Breast epithelium (tissue), 4 donors: Measurements from ENCODE around the gene DYSF. TPM values are rescaled to one million over a fixed set of nuclear protein-coding genes. Genes with fewer than 3 reads are reported as not detected.
"Not testable (repeated sequence)": the region's sequence is repeated elsewhere in the genome, so short reads cannot be mapped to it uniquely, and the experiment has no call there.

Source experiments
- DNase-seq, 2 donors: peaks; one replicate each; pipeline ENCODE4 v3.0.0-alpha.2; 2019; ENCODE audit warnings: low spot score in 2 of 2
- H3K27ac ChIP-seq, 2 donors: fragments of 200-600 bp; sonication (generic) in 1 of 2; one replicate each; pipeline ENCODE4 v1.5.1; 2016 to 2019; ENCODE audit warnings: mild to moderate bottlenecking in 1 of 2
- H3K27me3 ChIP-seq, 2 donors: fragments of 200-600 bp; sonication (generic) in 1 of 2; one replicate each; pipeline versions ENCODE4 v1.5.1 to v1.6.0; 2017 to 2019; ENCODE audit warnings: control low read depth in 1 of 2, mild to moderate bottlenecking in 1 of 2
- H3K36me3 ChIP-seq: fragments of 200-600 bp; one replicate; pipeline ENCODE4 v1.5.1; 2019
- H3K4me1 ChIP-seq, 2 donors: fragments of 200-600 bp; sonication (generic); one replicate each; pipeline ENCODE4 v1.5.1; 2016 to 2019; ENCODE audit warnings: control low read depth in 1 of 2
- H3K4me3 ChIP-seq, 3 donors: fragments of 200-600 bp; sonication (generic); 1 replicate in 2 of 3; 2 replicates in 1 of 3; pipeline ENCODE4 v1.5.1; 2016 to 2019; ENCODE audit warnings: mild to moderate bottlenecking in 3 of 3, moderate library complexity in 2 of 3
- H3K9me3 ChIP-seq, 2 donors: fragments of 200-600 bp; sonication (generic) in 1 of 2; one replicate each; pipeline ENCODE4 v1.5.1; 2016 to 2019; ENCODE audit warnings: control low read depth in 1 of 2
- CTCF ChIP-seq, 3 donors: fragments of 450-650 bp; IDR thresholded peaks; one replicate each; pipeline ENCODE4 v1.5.1; 2016 to 2017; ENCODE audit warnings: antibody characterized with exemption in 3 of 3, mild to moderate bottlenecking in 3 of 3, moderate library complexity in 3 of 3
- POLR2A ChIP-seq: fragments of 450-650 bp; IDR thresholded peaks from one replicate; pipeline ENCODE4 v1.6.1; 2016; ENCODE audit warnings: antibody characterized with exemption, mild to moderate bottlenecking, moderate library complexity
- POLR2AphosphoS5 ChIP-seq, 3 donors: sonication (generic); formaldehyde crosslinking; IDR thresholded peaks; one replicate each; pipeline ENCODE4 v1.6.1; 2017; ENCODE audit warnings: antibody characterized with exemption in 3 of 3
- intact Hi-C: fragments of 100-400 bp; cut with DNase I; formaldehyde crosslinking; loops from one replicate; pipeline ENCODE4 v1.15.1; 2023; ENCODE audit warnings: low total_unique reads
- total RNA-seq, 3 donors: library from RNA; depleted of rRNA; stranded (reverse); fragments of >200 nt; gene quantifications; one replicate each; pipeline ENCODE4 v1.1.0, GENCODE V29; 2016

Gene DYSF
- total RNA-seq, 3 donors from 2014 or later: 3.0 to 15.7 (median 4.8) TPM

GRCh38 chr2:71483246-71483645, 29.9 kb downstream of the DYSF start:
- Histone ChIP-seq H3K9me3 (no peaks in the 10 kb centered on the region), H3K27ac (no peak overlapping the region), H3K36me3 (no peaks in the 10 kb centered on the region), H3K4me3 (no peak overlapping the region), H3K27me3 (no peaks in the 10 kb centered on the region), H3K4me1 (no peaks in the 10 kb centered on the region)
- TF ChIP-seq POLR2AphosphoS5 (IDR thresholded peaks at IDR 0.05) (no peak), POLR2A (no peak), CTCF (IDR thresholded peaks at IDR 0.05) (no peak)
- peak in 1 of 2 donors; percentile 7 for DNase-seq
- intact Hi-C loops: no loop called here

- no peak for TF ChIP-seq CTCF (IDR thresholded peaks at IDR 0.05)
- TF ChIP-seq POLR2A: no peak
- TF ChIP-seq POLR2AphosphoS5 (IDR thresholded peaks at IDR 0.05): no peak
- Histone ChIP-seq H3K27ac (no peak overlapping the region), H3K4me1 (no peaks in the 10 kb centered on the region)
These were observed 31.0 kb downstream of the DYSF start for GRCh38 chr2:71484354-71484753.

GRCh38 chr2:71486881-71487640, 33.7 kb downstream of the DYSF start:
- TF ChIP-seq POLR2AphosphoS5 (IDR thresholded peaks at IDR 0.05) (no peak), CTCF (IDR thresholded peaks at IDR 0.05) (no peak), POLR2A (no peak)
- no peak for DNase-seq
- H3K4me3 ChIP-seq: no peak overlapping the region

More at GRCh38 chr2:71484354-71484753, 31.0 kb downstream of the DYSF start:
- intact Hi-C loops: no loop called here
- no peak for DNase-seq
- H3K36me3 ChIP-seq: no peaks in the 10 kb centered on the region
- H3K27me3 ChIP-seq: no peaks in the 10 kb centered on the region
- no peaks in the 10 kb centered on the region for H3K9me3 ChIP-seq
- no peak overlapping the region for H3K4me3 ChIP-seq

GRCh38 chr2:71491551-71491950, 38.2 kb downstream of the DYSF start:
- H3K4me3 ChIP-seq, DNase-seq, H3K9me3 ChIP-seq, H3K4me1 ChIP-seq, H3K36me3 ChIP-seq, H3K27me3 ChIP-seq, intact Hi-C loops: not testable (repeated sequence)
- peak overlapping the region in 1 of 2 donors; percentile 5 for H3K27ac ChIP-seq

More at GRCh38 chr2:71486881-71487640, 33.7 kb downstream of the DYSF start:
- no peaks in the 10 kb centered on the region for H3K4me1 ChIP-seq
- H3K27ac ChIP-seq: no peak overlapping the region
- intact Hi-C loops: no loop called here
- H3K9me3 ChIP-seq: no peaks in the 10 kb centered on the region
- H3K36me3 ChIP-seq: no peaks in the 10 kb centered on the region
- H3K27me3 ChIP-seq: no peaks in the 10 kb centered on the region

- H3K36me3 ChIP-seq: no peaks in the 10 kb centered on the region
- intact Hi-C loops: no loop called here
- no peaks in the 10 kb centered on the region for H3K4me1 ChIP-seq
- H3K27me3 ChIP-seq: no peaks in the 10 kb centered on the region
- no peak overlapping the region for H3K4me3 ChIP-seq
- H3K27ac ChIP-seq: peak overlapping the region in 1 of 2 donors; percentile 5
- DNase-seq: no peak
- no peaks in the 10 kb centered on the region for H3K9me3 ChIP-seq
- TF ChIP-seq CTCF (IDR thresholded peaks at IDR 0.05) (no peak), POLR2A (no peak), POLR2AphosphoS5 (IDR thresholded peaks at IDR 0.05) (peak in 2 of 3 donors; percentile 38 to 67)
These were observed 38.8 kb downstream of the DYSF start for GRCh38 chr2:71492112-71492511.
